K562 (cell line): Measurements from ENCODE around the gene CCNK. TPM values are rescaled to one million over a fixed set of nuclear protein-coding genes. Genes with fewer than 3 reads are reported as not detected.

ENCODE experiments used
- ATAC-seq: fragments of 200-7000 bp; cut with Tn5 transposase; 3 replicates; pipeline ENCODE4 v1.9.1; 2020; ENCODE audit warnings: moderate library complexity
- BruUV-seq: library from RNA; stranded (reverse); fragments of 400-500 nt; replicated peaks from 2 replicates; lab custom pipeline; 2021; lab: Mats Ljungman, UMichigan
- CTCF ChIA-PET: fragments of 300-600 bp; formaldehyde crosslinking; extraction: SDS; loops from one replicate; lab custom pipeline; 2021; ENCODE audit warnings: low intra/inter-chr PET ratio; lab: Yijun Ruan, JAX
- POLR2A ChIA-PET: fragments of 300-600, 350-650 bp; sonication (Branson Sonifier 250); formaldehyde crosslinking; extraction: SDS; loops from one replicate; lab custom pipeline; 2021; ENCODE audit warnings: antibody characterized with exemption, inconsistent platforms; lab: Yijun Ruan, JAX
- DNase-seq, 4 experiments: peaks; one replicate each; pipeline versions ENCODE4 v3.0.0 to v3.0.0-alpha.2; 2011 to 2018; ENCODE audit warnings: low spot score in 3 of 4, mixed read lengths in 3 of 4; ENCODE audit errors: extremely low read depth in 1 of 4
- FAIRE-seq: peaks from 2 replicates; lab custom pipeline; 2011; peaks lifted over from hg19 to GRCh38; lab: Jason Lieb, UNC
- H2AFZ ChIP-seq: 2 replicates; pipeline ENCODE4 v1.6.0; 2011; ENCODE audit warnings: low read depth, low read length, control low read depth, inconsistent platforms
- H3K27ac ChIP-seq: fragments of 200-600 bp; 3 replicates; pipeline ENCODE4 v1.8.0; 2011; ENCODE audit warnings: low read depth, mild to moderate bottlenecking, control low read depth, inconsistent platforms, low read length, moderate library complexity, mixed read lengths; ENCODE audit errors: extremely low read depth
- H3K27me3 ChIP-seq, 2 experiments: fragments of 300-600 bp in 1 of 2; 2 replicates in 1 of 2; 3 replicates in 1 of 2; pipeline versions ENCODE4 v1.6.0 to v1.8.0; 2011; ENCODE audit warnings: inconsistent platforms in 2 of 2, low read length in 2 of 2, mild to moderate bottlenecking in 1 of 2, mixed read lengths in 1 of 2, moderate library complexity in 1 of 2; ENCODE audit not compliant: control insufficient read depth in 2 of 2, insufficient read depth in 2 of 2
- H3K36me3 ChIP-seq: fragments of 300-600 bp; 3 replicates; pipeline ENCODE4 v1.8.0; 2011; ENCODE audit warnings: mild to moderate bottlenecking, low read length, inconsistent platforms; ENCODE audit not compliant: control insufficient read depth, insufficient read depth
- H3K4me1 ChIP-seq, 2 experiments: fragments of 200-600 bp in 1 of 2; replicated peaks in 1 of 2; 2 replicates in 1 of 2; 3 replicates in 1 of 2; pipeline versions ENCODE4 v1.5.1 to v1.8.0; 2011; ENCODE audit warnings: inconsistent platforms in 2 of 2, low read length in 2 of 2, mild to moderate bottlenecking in 1 of 2, mixed read lengths in 1 of 2, moderate library complexity in 1 of 2; ENCODE audit not compliant: control insufficient read depth in 2 of 2, insufficient read depth in 2 of 2
- H3K4me2 ChIP-seq: 2 replicates; pipeline ENCODE4 v1.6.1; 2011; ENCODE audit warnings: low read length, control low read depth, inconsistent platforms, mixed read lengths; ENCODE audit not compliant: insufficient read depth
- H3K4me3 ChIP-seq: fragments of 200-600 bp; sonication (generic), shearing (Covaris generic); 2 replicates; pipeline ENCODE4 v1.5.1; 2016; ENCODE audit warnings: control low read depth, inconsistent platforms
- H3K79me2 ChIP-seq: fragments of 200-600 bp; 3 replicates; pipeline ENCODE4 v1.8.0; 2011; ENCODE audit warnings: low read length, inconsistent platforms; ENCODE audit not compliant: control insufficient read depth, insufficient read depth
- H3K9ac ChIP-seq, 2 experiments: 2 replicates each; pipeline versions ENCODE4 v1.6.0 to v1.6.1; 2011; ENCODE audit warnings: low read depth in 2 of 2, low read length in 2 of 2, control low read depth in 1 of 2, inconsistent platforms in 1 of 2, mild to moderate bottlenecking in 1 of 2, mixed read lengths in 1 of 2; ENCODE audit not compliant: insufficient read depth in 1 of 2
- H3K9me1 ChIP-seq: one replicate; pipeline ENCODE4 v1.6.0; 2011; ENCODE audit warnings: inconsistent platforms, mild to moderate bottlenecking, low read length, moderate library complexity; ENCODE audit not compliant: control insufficient read depth, insufficient read depth
- H3K9me3 ChIP-seq: replicated peaks from 2 replicates; pipeline ENCODE4 v1.5.1; 2011; ENCODE audit warnings: low read depth, low read length, inconsistent platforms; ENCODE audit not compliant: control insufficient read depth, insufficient read depth
- H4K20me1 ChIP-seq: replicated peaks from 2 replicates; pipeline ENCODE4 v1.6.1; 2011; ENCODE audit warnings: low read length, inconsistent platforms, mixed read lengths; ENCODE audit not compliant: control insufficient read depth, insufficient read depth
- CBFA2T2 ChIP-seq: fragments of 450-650 bp; conservative IDR thresholded peaks from 2 replicates; pipeline ENCODE4 v1.6.1; 2017; ENCODE audit warnings: mild to moderate bottlenecking
- TAF15 ChIP-seq: fragments of 200-400 bp; formaldehyde crosslinking; IDR thresholded peaks from 2 replicates; pipeline ENCODE4 v1.6.1; 2017; ENCODE audit warnings: mild to moderate bottlenecking, low read depth, low read length, moderate library complexity
- ZEB2 ChIP-seq: fragments of 450-650 bp; IDR thresholded peaks from 2 replicates; pipeline ENCODE4 v1.6.1; 2016
- WGBS: fragments of 100-300 bp; shearing (Covaris generic); methylation state at CpG from one replicate; pipeline ENCODE4 v1.1.6; 2016; ENCODE audit warnings: low coverage, mixed read lengths; ENCODE audit not compliant: insufficient coverage; ENCODE audit errors: missing lambda C conversion rate; 5-methylcytosine and 5-hydroxymethylcytosine counted together
- in situ Hi-C: fragments of 300-500 bp; cut with MboI; formaldehyde crosslinking; loops from 4 replicates; pipeline ENCODE4 v1.15.0; 2018; ENCODE audit warnings: inconsistent platforms, mixed read lengths
- intact Hi-C: fragments of 100-400 bp; cut with micrococcal nuclease; formaldehyde crosslinking; loops from 2 replicates; pipeline ENCODE4 v1.14.2; 2022
- polyA plus RNA-seq, 8 experiments: library from polyadenylated mRNA; depleted of rRNA in 4 of 8; stranded (reverse) in 5 of 8; unstranded in 3 of 8; fragments of >200 nt; fragmentation: Nextera tagmentation in 2 of 8; fragmentation: Illumina TruSeq in 1 of 8; extraction: Ambion mirVana in 2 of 8; extraction: Trizol in 1 of 8; gene quantifications; 2 replicates each; pipeline versions ENCODE4 v1.2.1 to v1.2.3, GENCODE V29; 2011 to 2014; ENCODE audit warnings: inconsistent platforms in 1 of 8, missing spikeins in 1 of 8
- total RNA-seq, 7 experiments: library from RNA; depleted of rRNA in 6 of 7; stranded (reverse); fragments of >200 nt in 6 of 7; fragmentation: Illumina TruSeq in 2 of 7; extraction: Trizol in 2 of 7; gene quantifications; 2 replicates each; pipeline versions ENCODE4 v1.2.1 to v1.2.3, GENCODE V29; 2011 to 2021; ENCODE audit warnings: low replicate concordance in 1 of 7
- TF ChIP-seq, protein P1 (sequence below): fragments of 200-800 bp; sonication (Bioruptor generic); IDR thresholded peaks from 2 replicates; pipeline ENCODE4 v1.6.1; 2017; ENCODE audit warnings: missing genetic modification characterization, missing compliant biosample characterization

CCNK gene
- total and polyA plus RNA-seq, 9 of the 15 experiments (the other 6 are each of a cell fraction or from before 2014, with no cell fraction given): 5.8 to 84.2 (median 16.4) TPM

DNA sequence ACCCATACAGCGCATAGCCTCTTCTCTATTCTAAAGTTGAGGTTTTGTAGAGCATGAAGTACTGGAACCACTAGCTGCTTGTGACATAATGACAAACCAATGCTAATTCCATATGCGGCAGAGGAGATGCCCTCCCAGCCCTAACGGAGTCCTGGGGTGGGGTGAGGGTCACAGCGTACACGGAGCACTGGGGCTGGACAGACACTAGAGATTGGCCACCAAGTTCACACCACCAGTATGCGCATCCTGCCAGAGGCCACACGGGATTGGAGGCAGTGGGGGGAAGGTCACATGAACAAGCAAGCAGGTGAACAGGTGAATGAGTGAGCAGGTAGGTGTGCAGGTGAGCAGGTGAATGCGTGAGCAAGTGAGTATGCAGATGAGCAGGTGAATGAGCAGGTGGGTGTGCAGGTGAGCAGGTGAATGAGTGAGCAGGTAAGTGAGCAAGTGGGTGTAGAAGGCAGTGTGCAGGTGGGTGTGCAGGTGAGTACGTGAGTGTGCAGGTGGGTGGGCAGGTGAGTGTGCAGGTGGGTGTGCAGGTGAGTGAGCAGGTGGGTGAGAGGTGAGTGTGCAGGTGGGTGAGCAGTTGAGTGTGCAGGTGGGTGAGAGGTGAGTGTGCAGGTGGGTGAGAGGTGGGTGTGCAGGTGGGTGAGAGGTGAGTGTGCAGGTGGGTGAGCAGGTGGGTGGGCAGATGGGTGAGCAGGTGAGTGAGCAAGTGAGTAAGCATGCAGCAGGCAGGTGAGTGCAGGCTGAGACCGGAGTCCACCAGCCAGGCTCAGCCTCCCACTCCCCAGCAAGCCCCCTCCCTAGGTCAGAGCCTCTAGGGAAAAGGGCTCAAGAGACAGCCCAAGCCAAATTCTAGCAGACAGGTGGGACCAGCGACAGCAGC is 70.1 kb downstream of the CCNK start:
- BruUV-seq: no TSS peak
- H3K27me3 ChIP-seq: no peaks in the 10 kb centered on the region
- CTCF ChIA-PET: no interaction called here
- H3K4me1 ChIP-seq: peaks cover 0 to 18% of the 10 kb centered on the region in 2 experiments; a peak in 3 of 5 replicates
- FAIRE-seq (no peak), ATAC-seq (no peak), DNase-seq (no peak)
- no peak overlapping the region for H3K27ac ChIP-seq
- H3K9me3 ChIP-seq: no peaks in the 10 kb centered on the region
- H3K4me2 ChIP-seq: no peak overlapping the region
- H3K36me3 ChIP-seq: no peaks in the 10 kb centered on the region
- peaks cover 34% of the 10 kb centered on the region for H4K20me1 ChIP-seq
- no peaks in the 10 kb centered on the region for H3K9me1 ChIP-seq
- in situ Hi-C loops (no loop called here), intact Hi-C loops (no loop called here)
- no peak for TF ChIP-seq TAF15
- TF ChIP-seq, protein P1, sequence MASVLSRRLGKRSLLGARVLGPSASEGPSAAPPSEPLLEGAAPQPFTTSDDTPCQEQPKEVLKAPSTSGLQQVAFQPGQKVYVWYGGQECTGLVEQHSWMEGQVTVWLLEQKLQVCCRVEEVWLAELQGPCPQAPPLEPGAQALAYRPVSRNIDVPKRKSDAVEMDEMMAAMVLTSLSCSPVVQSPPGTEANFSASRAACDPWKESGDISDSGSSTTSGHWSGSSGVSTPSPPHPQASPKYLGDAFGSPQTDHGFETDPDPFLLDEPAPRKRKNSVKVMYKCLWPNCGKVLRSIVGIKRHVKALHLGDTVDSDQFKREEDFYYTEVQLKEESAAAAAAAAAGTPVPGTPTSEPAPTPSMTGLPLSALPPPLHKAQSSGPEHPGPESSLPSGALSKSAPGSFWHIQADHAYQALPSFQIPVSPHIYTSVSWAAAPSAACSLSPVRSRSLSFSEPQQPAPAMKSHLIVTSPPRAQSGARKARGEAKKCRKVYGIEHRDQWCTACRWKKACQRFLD: no peak
- TF ChIP-seq CBFA2T2: 0 out of 2 replicates have a peak, but pooled peaks have one; percentile 16
- TF ChIP-seq ZEB2: peak; percentile 95
- H2AFZ ChIP-seq: no peak overlapping the region
- POLR2A ChIA-PET: no interaction called here
- H3K4me3 ChIP-seq: no peak overlapping the region
- WGBS: 47% methylated on average over 9 of the region's 11 CpGs
- no peak overlapping the region for H3K9ac ChIP-seq
- no peaks in the 10 kb centered on the region; the same call in 2 of the 3 replicates for H3K79me2 ChIP-seq
